Activated B cell treated with CpG ODN at 0.5 μM for 24 hours (primary cell): Measurements from ENCODE around the gene HMGXB4. TPM values are rescaled to one million over a fixed set of nuclear protein-coding genes. Genes with fewer than 3 reads are reported as not detected.
"Not testable (repeated sequence)": the region's sequence is repeated elsewhere in the genome, so short reads cannot be mapped to it uniquely, and the experiment has no call there.

Experiments used
- ATAC-seq: fragments of 200-7000 bp; cut with Tn5 transposase; one replicate; pipeline ENCODE4 v1.10.0; 2021; ENCODE audit warnings: low read depth, mild to moderate bottlenecking, moderate library complexity
- CTCF ChIA-PET: fragments of 350-600 bp; sonication (Branson Sonifier 250); formaldehyde crosslinking; loops from one replicate; lab custom pipeline; 2021; ENCODE audit warnings: antibody characterized with exemption; lab: Charles Lee
- POLR2A ChIA-PET: fragments of 350-600 bp; sonication (Branson Sonifier 250); formaldehyde crosslinking; loops from one replicate; lab custom pipeline; 2021; ENCODE audit warnings: antibody characterized with exemption; lab: Charles Lee
- DNase-seq: peaks from one replicate; pipeline ENCODE4 v3.0.0; 2022
- H3K27ac Mint-ChIP-seq: one replicate; pipeline ENCODE4 v1.8.0; 2020; ENCODE audit warnings: mixed read lengths
- H3K27me3 Mint-ChIP-seq: one replicate; pipeline ENCODE4 v1.8.0; 2021; ENCODE audit warnings: mixed read lengths
- H3K36me3 Mint-ChIP-seq: one replicate; pipeline ENCODE4 v1.8.0; 2021; ENCODE audit warnings: low read depth, mixed read lengths
- H3K4me1 Mint-ChIP-seq: one replicate; pipeline ENCODE4 v1.8.0; 2021; ENCODE audit warnings: mixed read lengths
- H3K4me3 Mint-ChIP-seq: one replicate; pipeline ENCODE4 v1.8.0; 2020; ENCODE audit warnings: mild to moderate bottlenecking, mixed read lengths
- H3K9me3 Mint-ChIP-seq: one replicate; pipeline ENCODE4 v1.8.0; 2020; ENCODE audit warnings: mixed read lengths
- CTCF ChIP-seq: fragments of 200-600 bp; IDR thresholded peaks from one replicate; pipeline ENCODE4 v1.8.0; 2022; ENCODE audit warnings: antibody characterized with exemption, mild to moderate bottlenecking
- intact Hi-C: fragments of 100-400 bp; cut with micrococcal nuclease; formaldehyde crosslinking; loops from one replicate; pipeline ENCODE4 v1.15.1; 2024
- total RNA-seq: library from RNA; stranded (reverse); gene quantifications from 2 replicates; pipeline ENCODE4 v1.2.3, GENCODE V29; 2022

HMGXB4 gene
- total RNA-seq, 1 donor from 2014 or later, result 24.8 TPM

GRCh38 chr22:35230417-35230816, 26.9 kb upstream of the HMGXB4 start:
- no peak for TF ChIP-seq CTCF
- H3K27ac Mint-ChIP-seq, result no peak overlapping the region
- ChIA-PET CTCF (no interaction called here), POLR2A (no interaction called here)
- H3K27me3 Mint-ChIP-seq, result peaks cover 11% of the 10 kb centered on the region
- H3K4me3 Mint-ChIP-seq, result no peak overlapping the region
- no peaks in the 10 kb centered on the region for H3K36me3 Mint-ChIP-seq
- ATAC-seq (no peak), DNase-seq (no peak)
- H3K4me1 Mint-ChIP-seq, result no peaks in the 10 kb centered on the region
- intact Hi-C loops, result no loop called here
- H3K9me3 Mint-ChIP-seq, result no peaks in the 10 kb centered on the region

GRCh38 chr22:35230839-35231584, 26.3 kb upstream of the HMGXB4 start:
- DNase-seq, result no peak
- TF ChIP-seq CTCF, result no peak
- CTCF ChIA-PET, result interaction anchor here (0.7 to 1.6 kb wide), 5 partner anchors 9 to 69 kb away, joined by 3 to 4 read pairs (median 3); partner anchors contain the start of gene TOM1
- intact Hi-C loops, result no loop called here
- H3K36me3 Mint-ChIP-seq, result no peaks in the 10 kb centered on the region
- no peaks in the 10 kb centered on the region for H3K9me3 Mint-ChIP-seq
- ATAC-seq, result no peak
- POLR2A ChIA-PET, result no interaction called here
- H3K4me1 Mint-ChIP-seq, result no peaks in the 10 kb centered on the region
- no peak overlapping the region for H3K4me3 Mint-ChIP-seq
- H3K27ac Mint-ChIP-seq, result no peak overlapping the region
- H3K27me3 Mint-ChIP-seq, result peaks cover 14% of the 10 kb centered on the region

- ChIA-PET POLR2A (no interaction called here), CTCF (interaction anchor here (0.7 to 1.6 kb wide), 5 partner anchors 8 to 68 kb away, joined by 3 to 4 read pairs (median 3); partner anchors contain the start of gene TOM1)
- Mint-ChIP-seq H3K4me3 (no peak overlapping the region), H3K9me3 (no peaks in the 10 kb centered on the region), H3K4me1 (no peaks in the 10 kb centered on the region), H3K27ac (no peak overlapping the region), H3K27me3 (peaks cover 18% of the 10 kb centered on the region), H3K36me3 (no peaks in the 10 kb centered on the region)
- DNase-seq (peak; percentile 41), ATAC-seq (peak; percentile 62)
- intact Hi-C loops, result no loop called here
- TF ChIP-seq CTCF, result no peak
Measured at GRCh38 chr22:35231585-35232084, 25.7 kb upstream of the HMGXB4 start.

DNA sequence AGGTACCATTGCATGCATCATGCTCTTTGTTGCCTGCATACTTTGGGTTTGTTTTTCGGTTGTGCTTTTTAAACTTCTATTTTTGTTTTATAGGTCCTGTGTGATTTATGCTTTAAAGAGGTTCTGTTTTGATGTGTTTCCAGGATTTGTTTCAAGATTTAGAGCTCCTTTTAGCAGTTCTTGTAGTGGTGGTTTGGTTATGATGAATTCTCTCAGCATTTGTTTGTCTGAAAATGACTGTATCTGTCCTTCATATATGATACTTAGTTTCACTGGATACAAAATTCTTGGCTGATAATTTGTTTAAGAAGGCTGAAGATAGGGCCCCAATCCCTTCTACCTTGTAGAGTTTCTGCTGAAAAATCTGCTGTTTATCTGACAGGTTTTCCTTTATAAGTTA, 18.5 kb upstream of the HMGXB4 start:
- H3K9me3 Mint-ChIP-seq, DNase-seq, H3K36me3 Mint-ChIP-seq, POLR2A ChIA-PET, H3K27ac Mint-ChIP-seq, H3K4me3 Mint-ChIP-seq, H3K4me1 Mint-ChIP-seq, ATAC-seq, intact Hi-C loops: not testable (repeated sequence)
- CTCF ChIA-PET, result interaction anchor here (2.0 kb wide), 1 partner anchor 14 kb away, joined by 4 read pairs; no protein-coding TSS in a partner anchor
- H3K27me3 Mint-ChIP-seq, result peaks cover 34% of the 10 kb centered on the region

DNA sequence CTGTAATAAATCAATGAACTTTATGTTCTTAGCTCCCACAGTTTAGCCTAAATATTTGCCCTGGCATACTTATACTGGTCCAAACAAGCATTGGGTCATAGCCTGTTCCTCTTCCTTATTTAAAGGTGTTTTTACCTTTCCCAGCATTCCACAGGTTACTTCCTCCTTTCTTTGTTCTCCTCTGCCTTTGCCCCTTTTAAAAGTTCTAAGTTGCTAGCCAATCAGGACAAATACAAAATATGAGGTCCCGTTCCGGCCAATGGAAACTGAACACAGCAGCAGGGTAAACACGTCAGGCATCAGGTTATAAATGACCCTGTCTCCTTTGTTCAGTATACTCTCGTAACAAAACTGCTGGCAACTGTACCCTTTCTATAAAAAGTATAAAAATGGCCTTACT, 12.8 kb upstream of the HMGXB4 start:
- CTCF ChIA-PET, H3K27ac Mint-ChIP-seq, ATAC-seq: not testable (repeated sequence)

GRCh38 chr22:35250156-35250555, 7.1 kb upstream of the HMGXB4 start:
- no peak for DNase-seq
- Mint-ChIP-seq H3K36me3 (no peaks in the 10 kb centered on the region), H3K27ac (no peak overlapping the region), H3K4me1 (no peaks in the 10 kb centered on the region), H3K4me3 (no peak overlapping the region), H3K27me3 (peaks cover 6% of the 10 kb centered on the region), H3K9me3 (no peaks in the 10 kb centered on the region)
- ATAC-seq, result no peak
- intact Hi-C loops, result no loop called here
- no peak for TF ChIP-seq CTCF
- POLR2A ChIA-PET, result no interaction called here
- CTCF ChIA-PET, result no interaction called here

More for the DNA sequence above, 12.8 kb upstream of the HMGXB4 start:
- H3K27me3 Mint-ChIP-seq, result peaks cover 18% of the 10 kb centered on the region
- H3K36me3 Mint-ChIP-seq, H3K4me1 Mint-ChIP-seq, POLR2A ChIA-PET, DNase-seq, H3K4me3 Mint-ChIP-seq, intact Hi-C loops, H3K9me3 Mint-ChIP-seq: not testable (repeated sequence)
